Superior temporal gyrus (tissue), 1 donor: ENCODE results near the gene TTC31.

ENCODE experiments used
- DNase-seq: peaks from one replicate; pipeline ENCODE4 v3.0.0-alpha.2; 2016; ENCODE audit errors: extremely low spot score

TTC31 gene

DNA sequence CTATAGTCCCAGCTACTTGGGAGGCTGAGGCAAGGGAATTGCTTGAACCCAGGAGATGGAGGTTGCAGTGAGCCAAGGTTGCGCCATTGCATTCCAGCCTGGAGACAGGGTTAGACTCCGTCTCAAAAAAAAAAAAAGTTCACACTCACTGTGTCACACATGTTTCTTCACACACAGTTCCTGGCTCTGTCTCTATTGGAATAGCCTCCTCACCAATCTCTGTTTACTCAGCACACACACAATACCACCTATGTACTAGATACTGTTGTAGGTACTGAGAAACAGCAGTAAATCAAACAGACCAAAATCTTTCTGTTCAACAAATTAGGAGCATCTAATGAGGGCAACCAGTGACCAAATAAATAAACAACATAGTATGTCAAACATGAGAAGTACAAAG is 3.3 kb downstream of the TTC31 start:
- DNase-seq = no peak

DNA sequence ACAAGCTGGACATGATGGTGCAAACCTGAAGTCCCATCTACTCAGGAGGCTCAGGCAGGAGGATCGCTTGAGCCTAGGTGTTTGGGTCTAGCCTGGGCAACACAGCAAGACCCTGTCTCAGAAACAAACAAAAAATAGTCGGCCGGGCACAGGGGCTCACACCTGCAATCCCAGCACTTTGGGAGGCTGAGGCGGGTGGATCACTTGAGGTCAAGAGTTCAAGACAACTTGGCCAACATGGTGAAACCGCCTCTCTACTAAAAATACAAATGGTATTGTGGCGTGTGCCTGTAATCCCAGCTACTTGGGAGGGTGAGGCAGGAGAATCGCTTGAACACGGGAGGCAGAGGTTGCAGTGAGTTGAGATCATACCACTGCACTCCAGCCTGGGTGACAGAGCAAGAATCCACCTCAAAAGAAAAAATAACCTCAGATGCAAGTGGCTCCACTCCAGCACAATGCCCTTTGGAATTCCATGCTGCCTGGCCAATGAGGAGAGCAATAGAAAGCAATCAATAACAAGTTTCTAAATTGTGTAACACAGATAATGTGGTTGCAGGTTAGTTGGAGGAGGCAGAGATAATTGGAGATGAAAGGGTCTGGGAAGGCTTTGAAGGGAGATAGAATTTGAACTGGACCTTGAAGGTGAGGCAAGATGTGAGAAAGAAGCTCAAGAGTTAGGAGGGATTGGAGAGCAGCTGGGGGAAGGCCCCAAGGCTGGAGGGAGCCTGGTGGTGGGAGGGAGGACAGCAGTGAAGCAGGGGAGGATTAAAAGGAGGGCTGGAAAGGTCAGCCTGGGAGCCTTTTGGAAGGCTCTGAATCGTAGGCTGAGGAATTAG is 6.0 kb downstream of the TTC31 start:
- no peak for DNase-seq

DNA sequence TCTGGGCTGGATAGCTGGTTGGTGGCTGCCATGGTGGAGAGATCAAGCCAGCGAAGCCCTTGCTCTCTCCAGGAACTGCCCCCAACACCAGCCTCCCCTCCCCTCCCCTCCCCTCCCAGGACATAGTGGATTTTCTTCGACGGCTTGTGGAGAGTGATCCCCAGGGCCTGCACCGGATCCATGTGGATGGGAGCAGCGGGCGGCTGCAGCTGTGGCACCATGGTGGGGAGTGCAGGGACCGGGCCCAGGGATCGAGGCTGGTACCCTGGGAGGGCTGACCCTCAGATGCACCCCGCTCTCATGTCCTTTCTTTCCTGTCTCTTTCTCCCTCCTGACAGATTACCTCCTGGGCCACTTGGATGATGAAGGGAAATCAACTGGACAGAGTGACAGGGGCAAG is 7.0 kb downstream of the TTC31 start:
- no peak for DNase-seq

DNA sequence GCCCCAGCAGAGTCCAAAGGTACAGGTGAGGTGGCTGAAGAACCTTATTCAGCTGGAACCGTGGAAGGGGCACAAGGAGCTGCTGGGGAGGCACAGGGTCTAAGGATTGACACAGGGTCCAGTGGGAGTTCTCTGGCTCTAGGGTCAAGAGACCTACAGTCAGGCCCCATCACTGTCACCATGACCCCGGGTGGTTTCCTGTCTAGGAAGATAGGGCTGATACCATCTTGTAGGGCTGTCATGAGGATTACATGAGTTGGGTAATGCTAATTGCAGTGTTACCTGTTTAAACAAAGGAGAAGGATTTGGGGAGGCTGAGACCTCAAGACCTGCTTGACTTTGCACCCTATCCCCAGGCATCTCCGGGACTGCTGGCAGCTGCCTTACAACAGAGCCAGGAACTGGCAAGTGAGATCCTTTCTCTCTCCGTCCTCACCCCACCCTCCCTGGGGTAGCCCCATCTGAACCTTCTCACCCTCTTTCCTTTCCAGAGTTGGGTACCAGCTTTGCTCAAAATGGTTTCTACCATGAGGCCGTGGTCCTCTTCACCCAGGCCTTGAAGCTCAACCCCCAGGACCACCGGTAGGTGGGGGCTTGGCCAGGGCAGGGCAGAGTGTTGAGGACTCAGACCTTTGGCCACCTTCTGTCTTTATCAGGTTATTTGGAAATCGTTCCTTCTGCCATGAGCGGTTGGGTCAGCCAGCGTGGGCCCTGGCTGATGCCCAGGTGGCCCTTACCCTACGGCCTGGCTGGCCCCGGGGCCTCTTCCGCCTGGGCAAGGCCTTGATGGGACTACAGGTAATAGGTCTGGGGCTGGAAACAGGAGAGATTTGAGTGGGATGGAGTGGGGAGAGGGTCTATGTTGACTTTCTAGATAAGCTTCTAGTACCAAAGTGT is 9.0 kb downstream of the TTC31 start:
- DNase-seq = no peak

DNA sequence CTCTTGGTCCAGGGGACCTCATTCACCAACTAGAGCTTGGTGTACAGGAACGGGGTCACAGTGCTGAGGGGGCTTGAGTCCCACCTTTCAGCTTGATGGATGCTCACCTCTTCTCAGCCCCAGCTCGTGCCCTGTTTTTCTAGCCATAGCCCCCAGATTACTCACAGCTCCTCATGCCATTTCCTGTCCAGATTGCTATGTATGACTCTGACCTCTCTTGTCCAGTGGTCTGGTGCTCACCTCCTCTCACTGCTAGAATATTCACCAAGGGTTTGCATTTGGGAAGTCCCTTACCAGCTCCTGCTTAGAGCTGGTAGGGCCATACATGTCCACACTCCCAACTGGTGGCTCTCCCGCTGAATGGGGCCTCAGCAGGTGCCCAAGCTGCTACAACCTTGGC is 10.7 kb downstream of the TTC31 start:
- no peak for DNase-seq

DNA sequence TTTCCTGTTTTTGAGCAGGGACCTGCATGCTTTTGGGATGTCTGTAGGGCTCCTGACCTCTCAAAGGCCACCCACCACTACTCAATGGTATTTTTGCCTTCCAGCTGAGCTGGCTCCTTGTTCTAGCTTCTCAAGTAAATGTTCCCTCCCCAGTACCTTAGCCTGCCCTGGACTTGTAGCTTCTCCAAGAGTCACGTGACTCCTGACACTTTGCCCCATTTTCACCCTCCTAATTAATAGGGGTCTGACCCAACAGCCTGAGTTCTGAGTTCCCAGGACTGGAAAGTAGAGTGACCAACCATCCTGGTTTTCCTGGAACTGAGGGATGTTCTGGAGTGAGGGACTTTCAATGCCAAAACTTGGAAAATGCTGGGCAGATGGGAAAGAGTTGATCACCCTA is 12.6 kb downstream of the TTC31 start:
- DNase-seq = no peak

DNA sequence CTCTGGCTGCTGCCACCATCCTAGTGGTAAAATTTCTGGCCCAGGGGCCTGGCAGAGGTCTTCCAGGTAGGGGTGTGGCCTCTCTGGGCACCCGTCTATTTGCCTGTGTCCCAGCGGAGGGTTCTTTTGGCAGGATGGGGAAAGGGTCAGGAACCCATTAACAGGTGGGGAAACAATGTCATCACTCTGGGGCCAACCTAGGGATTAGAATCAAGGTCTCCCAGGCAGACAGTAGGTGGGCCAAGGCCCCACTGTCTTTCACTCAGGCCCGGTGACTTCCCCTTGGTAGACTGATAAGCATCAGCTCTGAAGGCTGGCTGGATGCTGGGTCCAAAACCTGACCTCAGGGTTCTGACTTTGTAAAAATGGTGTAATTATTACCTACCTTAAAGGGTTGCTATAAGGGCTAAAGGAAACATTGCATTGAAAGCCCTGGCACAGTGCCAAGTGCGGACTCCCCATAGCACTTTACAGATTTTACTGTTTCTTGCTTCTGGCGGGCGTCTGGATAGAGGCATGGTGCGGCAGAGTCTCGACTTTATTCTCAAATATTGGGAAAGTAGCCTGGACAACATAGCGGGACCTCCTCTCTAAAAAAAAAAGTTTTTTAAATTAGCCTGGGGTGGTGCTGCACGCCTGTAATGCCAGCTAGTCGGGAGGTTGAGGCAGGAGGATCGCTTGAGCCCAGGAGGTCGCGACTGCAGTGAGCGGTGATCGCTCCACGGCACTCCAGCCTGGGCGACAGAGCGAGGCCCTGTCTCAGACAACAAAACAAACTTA is 14.3 kb downstream of the TTC31 start:
- no peak for DNase-seq

DNA sequence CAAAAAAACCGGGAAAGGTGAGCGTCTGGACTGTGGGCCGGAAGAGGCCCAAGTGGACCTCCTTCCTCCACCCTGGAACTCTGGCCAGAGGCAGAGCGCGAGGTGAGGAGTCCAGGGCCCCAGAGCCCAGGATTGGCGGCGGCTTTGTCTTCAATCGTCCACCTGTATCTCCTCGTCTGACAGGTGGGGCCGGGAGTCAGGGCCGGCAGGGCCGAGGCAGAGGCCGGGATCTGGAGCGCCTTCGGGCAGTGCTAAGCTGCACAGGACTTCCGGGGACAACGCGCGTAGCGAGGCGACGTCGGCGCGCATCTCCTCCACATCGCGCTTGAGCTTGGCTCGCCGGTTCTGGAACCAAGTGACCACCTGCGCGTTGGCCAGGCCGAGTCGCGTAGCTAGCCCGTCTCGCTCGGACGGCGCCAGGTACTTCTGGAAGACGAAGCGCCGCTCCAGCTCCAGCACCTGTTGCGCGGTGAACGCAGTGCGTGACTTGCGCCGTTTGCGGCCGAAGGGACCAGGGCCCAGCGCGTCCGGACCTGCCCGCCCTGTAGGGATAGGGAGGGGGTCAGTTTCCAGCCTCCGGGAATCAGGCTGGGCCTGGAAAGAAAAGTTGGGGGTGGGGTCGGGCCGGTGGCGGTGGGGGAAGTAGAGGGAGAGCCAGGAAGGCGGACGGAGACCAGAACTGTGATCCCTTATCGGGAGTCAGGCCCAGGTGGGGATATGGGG is 15.1 kb downstream of the TTC31 start:
- no peak for DNase-seq

DNA sequence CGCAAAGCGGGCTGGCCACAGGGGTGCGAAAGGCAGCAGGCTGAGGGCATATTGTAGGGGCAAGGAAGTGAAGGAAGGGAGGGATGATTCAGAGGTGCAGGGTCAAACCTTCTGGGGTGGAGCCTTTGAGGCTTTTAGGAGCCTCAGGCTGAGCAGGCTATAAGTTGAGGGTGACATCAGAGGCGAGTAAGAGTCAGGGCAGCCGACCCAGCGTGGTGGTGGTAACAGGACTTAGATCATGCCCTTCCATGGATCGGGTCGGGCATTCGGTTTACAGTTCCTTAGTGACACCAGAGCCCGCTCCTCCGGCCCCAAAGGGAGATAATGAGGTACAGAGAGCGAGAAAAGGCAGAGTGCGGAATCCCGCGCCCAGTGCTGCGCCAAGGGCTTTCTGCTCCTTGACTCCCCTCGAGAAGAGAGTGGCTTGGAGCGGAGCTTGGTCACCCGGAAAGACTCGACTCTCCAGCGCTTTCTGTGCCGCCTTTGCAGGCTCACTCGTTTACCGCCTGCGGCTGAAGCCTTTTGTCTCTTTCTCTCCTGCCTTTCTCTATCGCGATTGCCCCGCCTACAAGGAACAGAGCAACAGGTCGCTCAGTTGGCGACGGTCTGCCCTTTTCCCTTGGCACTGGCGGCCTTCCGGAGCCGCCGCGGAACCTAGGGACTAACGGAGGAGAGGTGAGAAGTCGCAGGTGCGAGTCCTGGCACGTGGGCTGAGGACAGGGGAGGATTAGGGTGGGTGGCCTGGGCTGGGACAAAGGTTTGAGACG is 15.8 kb downstream of the TTC31 start:
- no peak for DNase-seq

DNA sequence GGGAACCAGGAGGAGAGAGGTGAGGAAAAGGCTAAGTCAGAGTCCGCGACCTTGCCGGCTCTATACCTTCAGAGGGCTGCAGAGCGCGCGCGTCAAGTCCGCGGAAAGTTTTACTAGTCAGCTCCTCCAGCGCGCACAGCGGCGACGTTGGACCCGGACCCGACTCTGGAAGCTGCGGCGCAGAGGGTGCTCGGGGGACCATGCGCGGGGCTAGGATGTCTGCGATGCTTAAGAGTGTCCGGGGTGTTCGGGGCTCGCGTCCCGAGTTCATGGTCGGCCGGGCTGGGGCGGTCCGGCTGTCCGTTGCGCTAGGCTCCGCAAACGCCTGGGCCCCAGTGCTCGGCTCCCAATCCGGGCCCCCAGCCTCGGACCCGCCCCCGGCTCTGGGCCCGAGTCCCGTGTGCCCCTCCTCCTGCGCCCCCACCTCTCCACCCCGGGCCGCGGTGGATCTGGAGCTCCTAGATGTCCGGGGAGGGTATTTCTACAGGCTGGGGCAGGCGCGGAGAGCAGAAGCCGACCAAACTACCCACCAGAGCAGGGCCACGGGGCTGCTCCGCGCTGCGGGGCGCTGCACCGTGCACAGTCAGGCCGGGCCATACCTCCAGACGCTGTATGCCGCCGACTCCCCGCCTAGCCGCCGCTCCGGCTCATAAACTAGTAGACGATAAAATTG is 16.5 kb downstream of the TTC31 start, which contains the start of gene LBX2:
LBX2 (minus strand) TSS at position 337 of the 673 bp plus-strand sequence; CDS start at position 271, 66 bp downstream.
- DNase-seq = no peak

DNA sequence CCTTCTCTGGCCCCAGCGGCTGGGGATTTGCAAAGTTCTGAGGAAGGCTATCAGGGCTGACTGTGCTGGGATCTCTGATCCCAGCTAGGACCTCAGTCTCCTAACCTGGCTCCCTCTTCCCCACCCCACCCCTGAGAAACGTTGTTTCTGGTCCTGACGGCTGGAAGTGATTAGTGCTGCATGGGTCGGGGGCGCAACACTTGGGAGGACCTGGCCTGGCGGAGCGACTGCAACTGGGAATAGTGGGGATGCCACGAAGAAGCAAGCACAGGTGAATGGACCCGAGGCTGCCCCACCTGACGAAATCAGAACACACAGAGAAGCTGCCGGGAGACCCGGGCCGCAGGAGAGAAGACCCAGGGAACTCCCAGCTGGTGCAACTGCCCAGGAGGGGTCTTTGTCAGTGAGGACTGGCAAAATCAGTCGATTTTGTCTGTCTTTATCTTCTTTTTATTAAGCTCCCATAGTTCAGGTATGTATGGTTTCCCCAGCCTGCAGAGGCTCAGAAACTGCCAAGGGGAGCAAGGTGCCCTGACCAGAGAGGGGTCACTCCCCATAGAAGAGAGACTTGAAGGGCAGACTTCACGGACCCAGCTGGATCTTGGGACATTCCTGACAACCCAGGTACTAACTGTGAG is 17.2 kb downstream of the TTC31 start:
- DNase-seq = no peak

DNA sequence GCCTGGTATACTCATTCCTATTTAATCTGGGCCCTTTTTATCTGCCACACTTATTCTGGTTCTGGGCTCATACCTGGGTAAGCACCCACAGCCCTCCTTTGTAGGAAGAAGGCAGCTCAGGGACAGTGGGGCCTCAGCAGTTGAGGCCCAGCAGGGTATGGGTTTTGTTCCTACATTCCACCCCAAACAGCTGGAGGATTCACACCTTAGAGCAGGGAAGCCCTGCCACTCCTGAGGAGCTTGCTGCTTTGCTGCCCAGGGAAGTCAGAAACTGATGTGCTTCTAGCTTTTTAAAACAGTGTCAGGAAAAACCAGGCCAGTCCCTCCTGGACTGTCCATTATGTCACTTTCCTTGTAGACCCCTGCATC is 17.7 kb downstream of the TTC31 start:
- no peak for DNase-seq

DNA sequence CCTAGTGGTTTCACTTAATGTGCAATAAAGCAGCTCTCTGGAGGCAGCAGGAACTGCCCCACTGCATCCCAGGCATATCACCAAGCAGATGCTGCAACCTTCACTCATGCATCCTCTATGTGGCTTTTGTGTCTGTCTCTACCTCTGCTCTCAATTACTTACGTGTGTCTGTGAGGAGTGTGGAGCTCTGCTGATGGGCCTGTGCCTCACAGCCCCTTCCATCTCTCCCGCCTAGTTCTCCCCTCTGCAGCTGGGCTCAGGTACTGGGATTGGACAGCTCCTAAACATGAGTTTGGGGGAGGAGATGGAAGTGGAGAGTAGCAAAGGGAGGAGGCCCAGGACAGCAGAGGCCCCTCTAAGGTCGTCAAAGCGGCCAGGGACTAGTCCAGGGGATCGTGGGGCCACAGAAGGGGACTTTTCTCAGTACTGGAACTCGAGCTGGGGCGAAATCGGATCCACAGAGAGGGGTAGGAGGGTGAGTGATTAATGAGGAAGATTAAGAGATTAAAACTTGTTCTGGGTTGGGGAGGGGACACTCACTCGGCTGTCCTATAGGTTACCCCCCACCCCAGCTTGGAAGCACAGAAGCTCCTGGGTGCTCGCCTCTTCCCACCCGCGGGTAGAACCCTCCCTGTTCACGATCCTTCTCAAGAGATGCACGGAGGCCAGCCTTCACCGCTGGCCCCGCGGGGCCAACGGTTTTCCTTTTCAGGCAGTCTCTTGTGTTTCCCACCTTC is 18.6 kb downstream of the TTC31 start:
- no peak for DNase-seq

DNA sequence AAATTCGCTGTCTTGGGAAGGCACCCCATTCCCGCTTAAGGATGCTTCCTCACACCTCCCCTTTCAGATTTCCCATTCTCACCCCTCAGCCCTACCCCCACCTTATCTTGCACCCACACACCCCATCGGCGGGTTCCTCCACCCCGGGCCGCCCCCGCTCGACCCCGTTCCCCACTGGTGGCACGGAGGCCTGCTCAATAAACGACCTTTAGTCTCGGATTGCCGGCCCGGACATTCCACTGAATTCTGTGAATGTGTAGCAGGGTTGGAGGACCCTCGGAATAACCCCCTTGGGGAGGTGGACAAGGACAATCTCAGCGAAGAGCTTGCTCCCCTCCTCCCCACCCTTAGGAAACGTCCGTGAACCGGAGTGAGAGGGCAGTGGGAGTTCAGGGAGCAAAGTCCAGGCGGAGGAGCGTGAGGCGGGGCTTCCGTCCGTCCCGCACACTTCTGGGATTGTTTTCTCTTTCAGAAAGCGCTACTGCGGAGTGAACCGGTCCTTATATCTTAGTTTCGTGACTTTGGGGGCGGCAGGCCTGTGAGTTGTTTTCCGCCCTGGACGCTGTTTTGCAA is 19.4 kb downstream of the TTC31 start:
- no peak for DNase-seq

DNA sequence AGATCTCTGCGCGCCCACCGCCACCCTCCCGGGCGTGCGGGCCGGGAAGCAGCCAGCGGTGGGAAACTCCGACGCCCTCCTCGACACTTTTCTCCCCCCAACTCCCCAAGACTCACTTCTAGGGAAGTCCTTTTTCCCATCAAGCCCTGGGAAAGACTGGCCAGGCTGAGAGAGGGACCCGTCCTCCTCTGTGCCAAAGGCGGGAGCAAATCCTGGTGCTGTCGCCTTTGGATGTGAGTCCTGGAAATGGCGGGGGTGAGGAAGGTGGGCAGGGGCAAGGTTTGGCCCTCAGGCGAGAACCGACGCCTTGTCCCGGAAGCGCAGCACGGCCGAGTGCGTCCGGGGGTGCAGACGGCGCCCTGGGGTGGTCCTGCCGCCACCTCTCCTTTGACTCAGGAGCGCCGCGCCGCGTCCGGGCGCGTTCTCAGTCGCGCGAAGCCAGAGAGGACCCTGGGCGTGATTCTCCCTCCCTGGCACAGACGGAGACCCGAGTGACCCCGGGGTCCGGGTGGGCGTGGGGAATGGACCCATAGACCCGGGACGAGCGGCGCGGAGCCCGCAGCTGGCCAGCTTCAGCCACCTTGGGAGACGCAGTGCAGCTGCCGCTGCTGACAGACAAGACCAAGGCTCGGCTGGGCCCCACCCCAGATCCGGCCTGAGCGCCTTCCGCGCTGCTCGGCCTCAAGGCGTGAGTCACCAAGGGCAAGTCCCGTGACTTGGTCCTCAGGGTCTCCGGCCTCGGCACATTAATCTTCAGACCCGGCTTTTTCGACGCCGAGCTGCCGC is 20.0 kb downstream of the TTC31 start:
- DNase-seq = no peak

DNA sequence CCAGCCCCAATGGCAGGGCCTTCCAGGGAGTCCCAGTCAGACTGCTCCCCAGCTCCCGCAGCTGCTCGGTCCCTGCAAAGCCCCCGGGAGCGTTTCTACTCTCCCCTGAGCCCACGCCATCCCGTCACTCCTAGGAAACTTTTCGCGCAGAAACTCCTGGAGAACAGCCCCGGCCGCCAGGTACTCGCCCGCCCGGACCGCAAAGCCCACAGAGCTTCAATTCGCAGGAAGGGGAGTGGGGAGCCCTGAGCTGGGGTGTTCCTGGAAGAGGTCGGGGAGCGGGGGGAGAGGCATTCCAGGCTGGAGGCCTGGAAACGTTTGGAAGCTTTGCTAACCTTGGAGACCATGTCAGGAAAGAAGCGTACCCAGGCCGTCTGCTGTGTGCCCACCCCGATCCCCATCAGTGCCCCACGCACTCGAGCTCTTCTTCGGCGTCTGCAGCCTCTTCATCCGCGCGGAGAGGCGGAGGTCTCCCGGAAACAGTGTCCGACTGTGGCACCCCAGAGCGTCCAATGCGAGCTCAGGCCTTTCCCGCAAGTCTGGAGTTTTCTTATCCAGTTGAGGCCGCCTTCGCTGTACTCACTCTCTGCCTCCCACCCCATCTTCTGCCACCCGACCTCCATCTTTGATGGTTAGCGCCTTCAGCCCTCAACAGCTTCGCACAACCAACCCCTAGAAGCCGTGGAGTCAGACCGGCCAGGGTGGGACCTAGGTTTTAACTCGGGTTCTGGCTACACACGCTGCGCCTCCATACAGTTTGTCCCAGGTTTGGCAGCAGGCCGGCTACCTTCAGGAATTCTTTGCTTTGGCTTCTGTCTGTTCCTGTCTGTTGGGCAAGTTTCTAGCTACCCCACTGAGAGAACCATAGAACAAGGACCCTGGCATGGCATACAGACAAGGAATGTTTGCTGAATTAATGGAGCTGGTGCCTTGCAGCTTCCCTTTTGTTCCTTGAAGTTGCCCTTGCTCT is 20.9 kb downstream of the TTC31 start:
- DNase-seq = no peak

DNA sequence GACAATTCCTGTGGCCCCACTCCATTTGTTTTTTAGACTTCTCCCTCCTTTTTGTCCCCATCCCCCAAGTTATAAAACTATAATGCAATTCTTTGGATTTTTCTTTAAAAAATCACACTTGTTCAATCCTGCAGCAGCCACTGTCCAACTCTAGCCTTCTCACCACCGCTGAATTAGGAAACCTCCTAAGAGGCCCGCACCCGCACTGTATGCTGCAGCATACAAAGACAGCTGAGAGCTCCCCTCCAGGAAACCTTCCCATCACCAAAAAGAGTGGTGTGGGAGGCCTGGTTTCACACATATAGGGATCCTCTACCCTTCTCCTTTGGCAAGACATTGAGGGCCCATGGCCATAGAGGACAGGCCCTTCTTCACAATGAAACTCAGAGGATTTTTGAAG is 21.7 kb downstream of the TTC31 start:
- no peak for DNase-seq
